Natural killer cell (primary cell): Measurements from ENCODE around the gene RNASE11. TPM values are rescaled to one million over a fixed set of nuclear protein-coding genes. Genes with fewer than 3 reads are reported as not detected.

Source experiments
- ATAC-seq, 3 donors: fragments of 150-1000 bp in 2 of 3; fragments of 200-7000 bp in 1 of 3; cut with Tn5 transposase; 1 replicate in 1 of 3; 2 replicates in 2 of 3; pipeline ENCODE4 v1.10.0; 2021; ENCODE audit warnings: mild to moderate bottlenecking in 2 of 3, moderate library complexity in 2 of 3
- DNase-seq, 2 donors: peaks; one replicate each; pipeline versions ENCODE4 v3.0.0 to v3.0.0-alpha.2; 2013 to 2021; ENCODE audit warnings: mixed read lengths in 1 of 2
- H3K27ac ChIP-seq: one replicate; pipeline ENCODE4 v1.5.1; 2013; ENCODE audit warnings: mild to moderate bottlenecking, low read length
- H3K27me3 ChIP-seq: one replicate; pipeline ENCODE4 v1.6.1; 2013; ENCODE audit warnings: low read length; ENCODE audit not compliant: control insufficient read depth, insufficient read depth
- H3K36me3 ChIP-seq: one replicate; pipeline ENCODE4 v1.6.1; 2013; ENCODE audit warnings: low read length; ENCODE audit not compliant: control insufficient read depth, insufficient read depth
- H3K4me1 ChIP-seq: one replicate; pipeline ENCODE4 v1.6.1; 2013; ENCODE audit warnings: low read length; ENCODE audit not compliant: control insufficient read depth, insufficient read depth
- H3K4me3 ChIP-seq: one replicate; pipeline ENCODE4 v1.5.1; 2013; ENCODE audit warnings: low read length
- H3K9me3 ChIP-seq: one replicate; pipeline ENCODE4 v1.6.1; 2013; ENCODE audit warnings: low read length; ENCODE audit not compliant: control insufficient read depth, insufficient read depth
- H3K27ac Mint-ChIP-seq, 2 donors: one replicate each; pipeline ENCODE4 v1.8.0; 2022; ENCODE audit warnings: mild to moderate bottlenecking in 2 of 2, mixed read lengths in 2 of 2, moderate library complexity in 1 of 2
- H3K27me3 Mint-ChIP-seq, 2 donors: one replicate each; pipeline ENCODE4 v1.8.0; 2022; ENCODE audit warnings: low read depth in 2 of 2, mixed read lengths in 2 of 2
- H3K36me3 Mint-ChIP-seq: one replicate; pipeline ENCODE4 v1.8.0; 2022; ENCODE audit warnings: mixed read lengths
- H3K4me1 Mint-ChIP-seq, 2 donors: one replicate each; pipeline ENCODE4 v1.8.0; 2022; ENCODE audit warnings: mixed read lengths in 2 of 2
- H3K4me3 Mint-ChIP-seq: one replicate; pipeline ENCODE4 v1.8.0; 2022; ENCODE audit warnings: mild to moderate bottlenecking, moderate library complexity, mixed read lengths
- H3K9me3 Mint-ChIP-seq, 2 donors: one replicate each; pipeline ENCODE4 v1.8.0; 2022; ENCODE audit warnings: mixed read lengths in 2 of 2
- CTCF ChIP-seq: fragments of 200-600 bp; IDR thresholded peaks from one replicate; pipeline ENCODE4 v1.8.0; 2022; ENCODE audit warnings: antibody characterized with exemption
- WGBS: methylation state at CpG from one replicate; pipeline ENCODE4 v1.1.7; 2013; ENCODE audit warnings: missing lambda C conversion rate; ENCODE audit not compliant: insufficient coverage; 5-methylcytosine and 5-hydroxymethylcytosine counted together
- intact Hi-C: fragments of 100-400 bp; cut with micrococcal nuclease; formaldehyde crosslinking; loops from one replicate; pipeline ENCODE4 v1.14.2; 2022
- total RNA-seq, 4 donors: library from RNA; stranded (reverse); fragments of 120-200 nt in 1 of 4; gene quantifications; one replicate each; pipeline versions ENCODE4 v1.2.3 to v1.2.4, GENCODE V29; 2013 to 2022

RNASE11 gene
- total RNA-seq, 3 donors from 2014 or later (not counting 1 experiment from before 2014, with no cell fraction given) = not detected

- Histone ChIP-seq H3K9me3 (no peaks in the 10 kb centered on the region), H3K36me3 (no peaks in the 10 kb centered on the region), H3K4me3 (no peak overlapping the region), H3K27me3 (no peaks in the 10 kb centered on the region), H3K27ac (no peak overlapping the region), H3K4me1 (no peaks in the 10 kb centered on the region)
- H3K9me3 Mint-ChIP-seq = no peaks in the 10 kb centered on the region
- TF ChIP-seq CTCF = no peak
- ATAC-seq = no peak
- intact Hi-C loops = no loop called here
- H3K36me3 Mint-ChIP-seq = no peaks in the 10 kb centered on the region
- no peak overlapping the region for H3K4me3 Mint-ChIP-seq
- no peak overlapping the region for H3K27ac Mint-ChIP-seq
- WGBS = 78% methylated on average over 11 of the region's 11 CpGs
- H3K4me1 Mint-ChIP-seq = no peaks in the 10 kb centered on the region
- H3K27me3 Mint-ChIP-seq = peaks cover 5 to 9% of the 10 kb centered on the region in 2 donors
- DNase-seq = no peak
Measured at GRCh38 chr14:20556500-20557211, 31.1 kb downstream of the RNASE11 start.

- Histone ChIP-seq H3K27me3 (no peaks in the 10 kb centered on the region), H3K9me3 (no peaks in the 10 kb centered on the region), H3K4me1 (no peaks in the 10 kb centered on the region), H3K4me3 (no peak overlapping the region), H3K36me3 (no peaks in the 10 kb centered on the region), H3K27ac (no peak overlapping the region)
- DNase-seq (no peak), ATAC-seq (no peak)
- WGBS = 98% methylated on average over 3 of the region's 3 CpGs
- TF ChIP-seq CTCF = no peak
- intact Hi-C loops = no loop called here
- H3K9me3 Mint-ChIP-seq = no peaks in the 10 kb centered on the region
- H3K4me1 Mint-ChIP-seq = no peaks in the 10 kb centered on the region
- no peak overlapping the region for H3K4me3 Mint-ChIP-seq
- no peaks in the 10 kb centered on the region for H3K36me3 Mint-ChIP-seq
- H3K27me3 Mint-ChIP-seq = peaks cover 1 to 9% of the 10 kb centered on the region in 2 donors
- no peak overlapping the region for H3K27ac Mint-ChIP-seq
Measured at GRCh38 chr14:20555845-20556244, 32.0 kb downstream of the RNASE11 start.

- H3K9me3 Mint-ChIP-seq = no peaks in the 10 kb centered on the region
- ATAC-seq (no peak), DNase-seq (no peak)
- Histone ChIP-seq H3K4me3 (no peak overlapping the region), H3K9me3 (no peaks in the 10 kb centered on the region), H3K27me3 (no peaks in the 10 kb centered on the region), H3K4me1 (no peaks in the 10 kb centered on the region), H3K27ac (no peak overlapping the region), H3K36me3 (no peaks in the 10 kb centered on the region)
- H3K27ac Mint-ChIP-seq = no peak overlapping the region
- H3K27me3 Mint-ChIP-seq = peaks cover 0 to 6% of the 10 kb centered on the region in 2 donors
- no peak for TF ChIP-seq CTCF
- no peak overlapping the region for H3K4me3 Mint-ChIP-seq
- intact Hi-C loops = no loop called here
- no peaks in the 10 kb centered on the region for H3K4me1 Mint-ChIP-seq
- H3K36me3 Mint-ChIP-seq = no peaks in the 10 kb centered on the region
Measured at GRCh38 chr14:20553024-20553423, 34.8 kb downstream of the RNASE11 start.

GRCh38 chr14:20551606-20552005 lies 36.2 kb downstream of the RNASE11 start:
- Mint-ChIP-seq H3K4me3 (no peak overlapping the region), H3K36me3 (no peaks in the 10 kb centered on the region), H3K27me3 (peaks cover 0 to 2% of the 10 kb centered on the region in 2 donors), H3K9me3 (no peaks in the 10 kb centered on the region), H3K4me1 (no peaks in the 10 kb centered on the region), H3K27ac (no peak overlapping the region)
- no peaks in the 10 kb centered on the region for H3K4me1 ChIP-seq
- no peak overlapping the region for H3K4me3 ChIP-seq
- no peak overlapping the region for H3K27ac ChIP-seq
- no peak for TF ChIP-seq CTCF
- 97% methylated on average over 3 of the region's 3 CpGs for WGBS
- intact Hi-C loops = no loop called here
- no peaks in the 10 kb centered on the region for H3K9me3 ChIP-seq
- H3K27me3 ChIP-seq = no peaks in the 10 kb centered on the region
- no peaks in the 10 kb centered on the region for H3K36me3 ChIP-seq
- no peak for ATAC-seq
- no peak for DNase-seq
